ENCODE measurements around the gene TMEM81.

DNA sequence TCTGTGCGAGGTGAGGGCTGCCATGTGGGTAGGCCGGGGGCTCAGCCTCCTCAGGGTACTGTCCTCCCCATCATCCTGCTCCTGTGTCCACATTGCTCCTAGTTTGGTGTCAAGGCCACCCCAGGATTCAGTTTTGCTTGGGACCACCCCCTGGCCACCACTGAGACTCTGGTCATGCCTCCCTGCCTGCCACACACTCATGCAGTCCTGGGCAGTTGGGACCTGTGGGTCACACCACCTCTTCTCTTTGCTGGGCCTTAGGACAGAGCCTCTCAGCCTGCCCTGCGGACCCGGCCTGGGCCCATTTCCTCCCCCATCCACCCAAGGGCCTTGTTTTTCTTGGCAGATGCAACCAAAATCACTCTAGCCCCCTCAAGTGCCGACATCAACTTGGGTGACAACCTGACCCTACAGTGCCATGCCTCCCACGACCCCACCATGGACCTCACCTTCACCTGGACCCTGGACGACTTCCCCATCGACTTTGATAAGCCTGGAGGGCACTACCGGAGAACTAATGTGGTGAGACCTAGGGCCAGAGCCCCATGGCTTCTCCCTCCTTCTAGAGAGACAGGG lies 19.4 kb downstream of the TMEM81 start:
- TF ChIP-seq TAF1 (IDR thresholded peaks at IDR 0.05; ENCODE audit: borderline replicate concordance, insufficient read depth, low read length) (no peak), SIN3A (IDR thresholded peaks at IDR 0.05; ENCODE audit: borderline replicate concordance, insufficient read depth, low read length) (no peak)
- TF ChIP-seq, protein P1, sequence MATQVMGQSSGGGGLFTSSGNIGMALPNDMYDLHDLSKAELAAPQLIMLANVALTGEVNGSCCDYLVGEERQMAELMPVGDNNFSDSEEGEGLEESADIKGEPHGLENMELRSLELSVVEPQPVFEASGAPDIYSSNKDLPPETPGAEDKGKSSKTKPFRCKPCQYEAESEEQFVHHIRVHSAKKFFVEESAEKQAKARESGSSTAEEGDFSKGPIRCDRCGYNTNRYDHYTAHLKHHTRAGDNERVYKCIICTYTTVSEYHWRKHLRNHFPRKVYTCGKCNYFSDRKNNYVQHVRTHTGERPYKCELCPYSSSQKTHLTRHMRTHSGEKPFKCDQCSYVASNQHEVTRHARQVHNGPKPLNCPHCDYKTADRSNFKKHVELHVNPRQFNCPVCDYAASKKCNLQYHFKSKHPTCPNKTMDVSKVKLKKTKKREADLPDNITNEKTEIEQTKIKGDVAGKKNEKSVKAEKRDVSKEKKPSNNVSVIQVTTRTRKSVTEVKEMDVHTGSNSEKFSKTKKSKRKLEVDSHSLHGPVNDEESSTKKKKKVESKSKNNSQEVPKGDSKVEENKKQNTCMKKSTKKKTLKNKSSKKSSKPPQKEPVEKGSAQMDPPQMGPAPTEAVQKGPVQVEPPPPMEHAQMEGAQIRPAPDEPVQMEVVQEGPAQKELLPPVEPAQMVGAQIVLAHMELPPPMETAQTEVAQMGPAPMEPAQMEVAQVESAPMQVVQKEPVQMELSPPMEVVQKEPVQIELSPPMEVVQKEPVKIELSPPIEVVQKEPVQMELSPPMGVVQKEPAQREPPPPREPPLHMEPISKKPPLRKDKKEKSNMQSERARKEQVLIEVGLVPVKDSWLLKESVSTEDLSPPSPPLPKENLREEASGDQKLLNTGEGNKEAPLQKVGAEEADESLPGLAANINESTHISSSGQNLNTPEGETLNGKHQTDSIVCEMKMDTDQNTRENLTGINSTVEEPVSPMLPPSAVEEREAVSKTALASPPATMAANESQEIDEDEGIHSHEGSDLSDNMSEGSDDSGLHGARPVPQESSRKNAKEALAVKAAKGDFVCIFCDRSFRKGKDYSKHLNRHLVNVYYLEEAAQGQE (IDR thresholded peaks at IDR 0.05; ENCODE audit: insufficient read depth in 1 of 2, low read depth in 2 of 2, low read length in 2 of 2) = no peak
